ENCODE measurements around the gene RPS19BP1.

GRCh38 chr22:39536711-39537110 is 4.2 kb upstream of the RPS19BP1 start:
- TF ChIP-seq, protein P1, sequence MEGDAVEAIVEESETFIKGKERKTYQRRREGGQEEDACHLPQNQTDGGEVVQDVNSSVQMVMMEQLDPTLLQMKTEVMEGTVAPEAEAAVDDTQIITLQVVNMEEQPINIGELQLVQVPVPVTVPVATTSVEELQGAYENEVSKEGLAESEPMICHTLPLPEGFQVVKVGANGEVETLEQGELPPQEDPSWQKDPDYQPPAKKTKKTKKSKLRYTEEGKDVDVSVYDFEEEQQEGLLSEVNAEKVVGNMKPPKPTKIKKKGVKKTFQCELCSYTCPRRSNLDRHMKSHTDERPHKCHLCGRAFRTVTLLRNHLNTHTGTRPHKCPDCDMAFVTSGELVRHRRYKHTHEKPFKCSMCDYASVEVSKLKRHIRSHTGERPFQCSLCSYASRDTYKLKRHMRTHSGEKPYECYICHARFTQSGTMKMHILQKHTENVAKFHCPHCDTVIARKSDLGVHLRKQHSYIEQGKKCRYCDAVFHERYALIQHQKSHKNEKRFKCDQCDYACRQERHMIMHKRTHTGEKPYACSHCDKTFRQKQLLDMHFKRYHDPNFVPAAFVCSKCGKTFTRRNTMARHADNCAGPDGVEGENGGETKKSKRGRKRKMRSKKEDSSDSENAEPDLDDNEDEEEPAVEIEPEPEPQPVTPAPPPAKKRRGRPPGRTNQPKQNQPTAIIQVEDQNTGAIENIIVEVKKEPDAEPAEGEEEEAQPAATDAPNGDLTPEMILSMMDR (IDR thresholded peaks at IDR 0.05) = no peak
- TF ChIP-seq EZH2 (IDR thresholded peaks at IDR 0.05; ENCODE audit: borderline replicate concordance, insufficient read depth, low read depth, low read length, poor library complexity, severe bottlenecking) = no peak

All from B cell (primary cell).